Neural cell (in vitro differentiated cells): Measurements from ENCODE around the gene OTULINL. TPM values are rescaled to one million over a fixed set of nuclear protein-coding genes. Genes with fewer than 3 reads are reported as not detected.

Experiments
- H2AFZ ChIP-seq: fragments of 200-600, 300-800 bp; sonication (generic), shearing (Covaris generic); 2 replicates; pipeline ENCODE4 v1.6.0; 2014; ENCODE audit warnings: low read depth, mild to moderate bottlenecking, antibody characterized with exemption, low read length, moderate library complexity
- H3F3A ChIP-seq: fragments of 200-600 bp; shearing (Covaris generic); 2 replicates; pipeline ENCODE4 v1.6.1; 2016; ENCODE audit warnings: mild to moderate bottlenecking, moderate library complexity, mixed read lengths, antibody characterized with exemption, low read length; ENCODE audit not compliant: insufficient read depth, poor library complexity, severe bottlenecking
- H3K27ac ChIP-seq: fragments of 200-600, 300-800 bp; sonication (generic), shearing (Covaris generic); 2 replicates; pipeline ENCODE4 v1.5.1; 2014; ENCODE audit warnings: mild to moderate bottlenecking, low read length, moderate library complexity
- H3K27me3 ChIP-seq: fragments of 300-800, 200-600 bp; sonication (generic), shearing (Covaris generic); 2 replicates; pipeline ENCODE4 v1.6.0; 2014; ENCODE audit warnings: mild to moderate bottlenecking, low read depth, low read length, moderate library complexity; ENCODE audit not compliant: insufficient read depth
- H3K36me3 ChIP-seq: fragments of 300-800, 200-600 bp; sonication (generic), shearing (Covaris generic); 2 replicates; pipeline ENCODE4 v1.5.1; 2014; ENCODE audit warnings: mild to moderate bottlenecking, antibody characterized with exemption, low read length, moderate library complexity; ENCODE audit not compliant: insufficient read depth
- H3K4me2 ChIP-seq: fragments of 300-800, 200-600 bp; sonication (generic), shearing (Covaris generic); 2 replicates; pipeline ENCODE4 v1.6.0; 2014; ENCODE audit warnings: mild to moderate bottlenecking, low read length
- H3K4me3 ChIP-seq: fragments of 300-800, 200-600 bp; sonication (generic), shearing (Covaris generic); 2 replicates; pipeline ENCODE4 v1.5.1; 2014; ENCODE audit warnings: mild to moderate bottlenecking, low read length, moderate library complexity
- H3K79me2 ChIP-seq: fragments of 200-600 bp; shearing (Covaris generic); replicated peaks from 2 replicates; pipeline ENCODE4 v1.6.0; 2014; ENCODE audit warnings: mild to moderate bottlenecking, low read length, moderate library complexity; ENCODE audit not compliant: insufficient read depth
- H3K9ac ChIP-seq: fragments of 300-800, 200-600 bp; sonication (generic), shearing (Covaris generic); 2 replicates; pipeline ENCODE4 v1.6.1; 2016; ENCODE audit warnings: mild to moderate bottlenecking, low read length, mixed read lengths
- H3K9me2 ChIP-seq: fragments of 200-600 bp; shearing (Covaris generic); 2 replicates; pipeline ENCODE4 v1.6.1; 2016; ENCODE audit warnings: mild to moderate bottlenecking, low read length, mixed read lengths; ENCODE audit not compliant: insufficient read depth
- H3K9me3 ChIP-seq: fragments of 200-600, 300-800 bp; sonication (generic), shearing (Covaris generic); 2 replicates; pipeline ENCODE4 v1.6.1; 2016; ENCODE audit warnings: mild to moderate bottlenecking, mixed run types, low read length, moderate library complexity, mixed read lengths
- H4K20me1 ChIP-seq: fragments of 200-600 bp; shearing (Covaris generic); 2 replicates; pipeline ENCODE4 v1.6.1; 2016; ENCODE audit warnings: mild to moderate bottlenecking, mixed run types; ENCODE audit not compliant: insufficient read depth
- EP300 ChIP-seq: fragments of 450-650 bp; conservative IDR thresholded peaks from 2 replicates; pipeline ENCODE4 v1.6.1; 2014; ENCODE audit warnings: antibody characterized with exemption, mild to moderate bottlenecking, moderate library complexity; ENCODE audit not compliant: poor library complexity, severe bottlenecking
- EZH2 ChIP-seq: fragments of 200-600, 300-800 bp; shearing (Covaris generic), sonication (generic); IDR thresholded peaks from 2 replicates; pipeline ENCODE4 v1.6.1; 2014; ENCODE audit warnings: antibody characterized with exemption, low read length, borderline replicate concordance, mild to moderate bottlenecking; ENCODE audit not compliant: insufficient read depth, poor library complexity, severe bottlenecking
- MXI1 ChIP-seq: fragments of 450-650 bp; conservative IDR thresholded peaks from 2 replicates; pipeline ENCODE4 v1.6.1; 2014; ENCODE audit warnings: antibody characterized with exemption, mild to moderate bottlenecking; ENCODE audit not compliant: poor library complexity, severe bottlenecking
- POLR2AphosphoS5 ChIP-seq: IDR thresholded peaks from 2 replicates; pipeline ENCODE4 v1.6.1; 2012
- RAD21 ChIP-seq: fragments of 450-650 bp; conservative IDR thresholded peaks from 2 replicates; pipeline ENCODE4 v1.6.1; 2014; ENCODE audit warnings: antibody characterized with exemption, mild to moderate bottlenecking, moderate library complexity
- SMC3 ChIP-seq: fragments of 450-650 bp; conservative IDR thresholded peaks from 2 replicates; pipeline ENCODE4 v1.6.1; 2014; ENCODE audit warnings: antibody characterized with exemption, mild to moderate bottlenecking, moderate library complexity; ENCODE audit not compliant: poor library complexity
- TAF1 ChIP-seq: IDR thresholded peaks from 2 replicates; pipeline ENCODE4 v1.6.1; 2012; ENCODE audit warnings: low read depth
- polyA plus RNA-seq: library from polyadenylated mRNA; depleted of rRNA; stranded (reverse); fragments of >200 nt; gene quantifications from 2 replicates; pipeline ENCODE4 v1.2.3, GENCODE V29; 2014
- TF ChIP-seq, protein P1 (sequence below): fragments of 450-650 bp; IDR thresholded peaks from 2 replicates; pipeline ENCODE4 v1.5.1; 2014; ENCODE audit warnings: antibody characterized with exemption, mild to moderate bottlenecking, moderate library complexity; ENCODE audit not compliant: poor library complexity, severe bottlenecking
- TF ChIP-seq, protein P2 (sequence below): IDR thresholded peaks from 2 replicates; pipeline ENCODE4 v1.6.1; 2012; ENCODE audit warnings: borderline replicate concordance

The OTULINL gene
- polyA plus RNA-seq, 1 donor from 2014 or later: 7.2 TPM

DNA sequence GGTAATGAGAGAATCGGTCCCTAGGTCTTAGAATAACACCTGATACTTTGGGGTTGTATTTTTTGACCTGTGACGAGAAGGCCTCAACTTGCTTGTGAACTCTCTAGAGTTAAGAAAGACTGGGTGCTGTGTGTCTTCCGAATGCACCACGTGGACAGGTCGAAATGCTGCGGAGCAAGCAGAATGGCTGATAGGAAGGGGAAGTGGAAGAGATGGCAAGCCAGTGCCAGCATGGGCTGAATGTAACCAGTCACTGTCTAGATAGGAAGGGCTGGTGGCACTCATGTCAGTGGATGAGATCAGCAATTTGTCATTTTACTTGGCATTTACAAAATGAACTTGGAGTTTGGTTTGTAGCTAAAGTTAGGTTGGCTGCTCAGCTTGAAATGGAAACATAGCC lies 5.6 kb downstream of the OTULINL start:
- Histone ChIP-seq H3K9ac (no peak overlapping the region), H3K79me2 (no peaks in the 10 kb centered on the region), H3K36me3 (no peaks in the 10 kb centered on the region), H3K27me3 (no peaks in the 10 kb centered on the region), H3K9me2 (no peaks in the 10 kb centered on the region), H3K4me2 (no peak overlapping the region), H3K9me3 (no peaks in the 10 kb centered on the region), H2AFZ (no peak overlapping the region), H3K4me3 (no peak overlapping the region), H3K27ac (no peak overlapping the region), H3F3A (no peaks in the 10 kb centered on the region), H4K20me1 (no peaks in the 10 kb centered on the region)
- TF ChIP-seq POLR2AphosphoS5 (no peak), SMC3 (no peak), EP300 (no peak), MXI1 (no peak), EZH2 (no peak), RAD21 (no peak), TAF1 (no peak)
- TF ChIP-seq, protein P1, sequence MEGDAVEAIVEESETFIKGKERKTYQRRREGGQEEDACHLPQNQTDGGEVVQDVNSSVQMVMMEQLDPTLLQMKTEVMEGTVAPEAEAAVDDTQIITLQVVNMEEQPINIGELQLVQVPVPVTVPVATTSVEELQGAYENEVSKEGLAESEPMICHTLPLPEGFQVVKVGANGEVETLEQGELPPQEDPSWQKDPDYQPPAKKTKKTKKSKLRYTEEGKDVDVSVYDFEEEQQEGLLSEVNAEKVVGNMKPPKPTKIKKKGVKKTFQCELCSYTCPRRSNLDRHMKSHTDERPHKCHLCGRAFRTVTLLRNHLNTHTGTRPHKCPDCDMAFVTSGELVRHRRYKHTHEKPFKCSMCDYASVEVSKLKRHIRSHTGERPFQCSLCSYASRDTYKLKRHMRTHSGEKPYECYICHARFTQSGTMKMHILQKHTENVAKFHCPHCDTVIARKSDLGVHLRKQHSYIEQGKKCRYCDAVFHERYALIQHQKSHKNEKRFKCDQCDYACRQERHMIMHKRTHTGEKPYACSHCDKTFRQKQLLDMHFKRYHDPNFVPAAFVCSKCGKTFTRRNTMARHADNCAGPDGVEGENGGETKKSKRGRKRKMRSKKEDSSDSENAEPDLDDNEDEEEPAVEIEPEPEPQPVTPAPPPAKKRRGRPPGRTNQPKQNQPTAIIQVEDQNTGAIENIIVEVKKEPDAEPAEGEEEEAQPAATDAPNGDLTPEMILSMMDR: no peak
- TF ChIP-seq, protein P2, sequence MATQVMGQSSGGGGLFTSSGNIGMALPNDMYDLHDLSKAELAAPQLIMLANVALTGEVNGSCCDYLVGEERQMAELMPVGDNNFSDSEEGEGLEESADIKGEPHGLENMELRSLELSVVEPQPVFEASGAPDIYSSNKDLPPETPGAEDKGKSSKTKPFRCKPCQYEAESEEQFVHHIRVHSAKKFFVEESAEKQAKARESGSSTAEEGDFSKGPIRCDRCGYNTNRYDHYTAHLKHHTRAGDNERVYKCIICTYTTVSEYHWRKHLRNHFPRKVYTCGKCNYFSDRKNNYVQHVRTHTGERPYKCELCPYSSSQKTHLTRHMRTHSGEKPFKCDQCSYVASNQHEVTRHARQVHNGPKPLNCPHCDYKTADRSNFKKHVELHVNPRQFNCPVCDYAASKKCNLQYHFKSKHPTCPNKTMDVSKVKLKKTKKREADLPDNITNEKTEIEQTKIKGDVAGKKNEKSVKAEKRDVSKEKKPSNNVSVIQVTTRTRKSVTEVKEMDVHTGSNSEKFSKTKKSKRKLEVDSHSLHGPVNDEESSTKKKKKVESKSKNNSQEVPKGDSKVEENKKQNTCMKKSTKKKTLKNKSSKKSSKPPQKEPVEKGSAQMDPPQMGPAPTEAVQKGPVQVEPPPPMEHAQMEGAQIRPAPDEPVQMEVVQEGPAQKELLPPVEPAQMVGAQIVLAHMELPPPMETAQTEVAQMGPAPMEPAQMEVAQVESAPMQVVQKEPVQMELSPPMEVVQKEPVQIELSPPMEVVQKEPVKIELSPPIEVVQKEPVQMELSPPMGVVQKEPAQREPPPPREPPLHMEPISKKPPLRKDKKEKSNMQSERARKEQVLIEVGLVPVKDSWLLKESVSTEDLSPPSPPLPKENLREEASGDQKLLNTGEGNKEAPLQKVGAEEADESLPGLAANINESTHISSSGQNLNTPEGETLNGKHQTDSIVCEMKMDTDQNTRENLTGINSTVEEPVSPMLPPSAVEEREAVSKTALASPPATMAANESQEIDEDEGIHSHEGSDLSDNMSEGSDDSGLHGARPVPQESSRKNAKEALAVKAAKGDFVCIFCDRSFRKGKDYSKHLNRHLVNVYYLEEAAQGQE: no peak

DNA sequence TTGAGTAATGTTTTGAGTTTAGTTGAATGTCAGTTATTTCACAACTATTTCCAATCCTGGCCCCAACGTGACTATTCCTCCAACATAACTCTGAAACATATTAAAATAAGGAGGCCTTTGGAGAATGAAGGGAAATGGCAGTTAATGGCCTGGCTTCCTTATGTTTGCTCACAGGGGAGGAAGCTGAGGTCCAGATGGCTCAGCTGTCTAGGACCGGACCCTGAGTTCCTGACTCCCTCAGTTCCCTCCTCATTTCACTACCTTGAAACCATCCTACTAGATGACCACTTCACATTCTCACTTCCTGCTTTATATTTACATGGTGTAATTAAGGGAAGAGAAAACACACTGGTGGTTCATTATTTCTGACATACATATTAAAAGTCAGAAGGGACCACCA lies 6.6 kb downstream of the OTULINL start:
- Histone ChIP-seq H4K20me1 (no peaks in the 10 kb centered on the region), H3K9me2 (no peaks in the 10 kb centered on the region), H3K27me3 (no peaks in the 10 kb centered on the region), H3K36me3 (no peaks in the 10 kb centered on the region), H3K27ac (no peak overlapping the region), H3F3A (no peaks in the 10 kb centered on the region), H3K9me3 (no peaks in the 10 kb centered on the region), H3K4me2 (no peak overlapping the region), H2AFZ (no peak overlapping the region), H3K4me3 (no peak overlapping the region), H3K79me2 (no peaks in the 10 kb centered on the region), H3K9ac (no peak overlapping the region)
- TF ChIP-seq EP300: no peak
- no peak for TF ChIP-seq SMC3
- TF ChIP-seq, protein P1: no peak
- no peak for TF ChIP-seq TAF1
- no peak for TF ChIP-seq POLR2AphosphoS5
- no peak for TF ChIP-seq MXI1
